ENCODE results near the gene SLC51B. TPM values are rescaled to one million over a fixed set of nuclear protein-coding genes. Genes with fewer than 3 reads are reported as not detected.
A peak's percentile ranks its signal among the peaks of the same experiment; 100 is the strongest.
"Not testable (repeated sequence)": the region's sequence is repeated elsewhere in the genome, so short reads cannot be mapped to it uniquely, and the experiment has no call there.

The SLC51B gene
- total RNA-seq, 1 donor from 2014 or later = not detected

DNA sequence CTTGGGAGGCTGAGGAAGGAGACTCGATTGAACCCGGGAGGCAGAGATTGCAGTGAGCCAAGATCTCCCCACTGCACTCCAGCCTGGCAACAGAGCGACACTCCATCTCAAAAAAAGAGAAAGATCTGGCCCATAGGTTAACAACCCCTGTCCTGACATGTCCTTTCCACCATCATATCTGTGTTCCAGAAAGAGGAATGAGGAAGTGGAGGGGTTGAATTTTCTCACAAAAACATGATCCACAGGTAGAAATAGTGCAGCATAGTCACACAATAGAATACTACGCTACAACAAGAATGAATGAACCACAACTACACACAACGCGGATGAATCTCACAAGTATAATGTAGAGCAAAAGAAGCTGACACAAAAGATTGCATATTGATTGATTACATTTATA, 4.7 kb upstream of the SLC51B start:
- DNase-seq (ENCODE audit: low read depth) = no peak

DNA sequence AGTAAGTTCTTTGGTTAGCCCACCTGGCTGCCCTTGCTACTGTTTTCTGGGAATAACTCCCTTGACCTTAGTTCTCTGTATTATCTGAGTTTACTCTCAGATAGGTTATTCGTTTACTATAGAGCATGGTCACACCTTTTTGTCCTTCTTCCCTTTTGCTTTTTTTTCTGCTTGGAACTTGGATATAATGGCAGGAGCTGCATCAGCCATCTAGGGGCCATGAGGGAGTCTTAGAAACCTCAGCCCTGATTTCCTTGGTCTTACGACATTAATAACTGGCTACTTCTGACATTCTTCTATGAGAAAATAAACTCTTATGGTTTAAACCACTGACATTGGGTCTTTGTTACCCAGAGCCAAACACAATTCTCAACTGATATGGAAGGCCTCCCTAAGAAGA, 3.4 kb upstream of the SLC51B start:
- no peak for DNase-seq (ENCODE audit: low read depth)

- no peak for DNase-seq (ENCODE audit: low read depth)
Measured at GRCh38 chr15:65042776-65043327, 2.3 kb upstream of the SLC51B start.

- not testable (repeated sequence) for DNase-seq (ENCODE audit: low read depth)
Measured at GRCh38 chr15:65044218-65044617, 969 bp upstream of the SLC51B start.

- DNase-seq (ENCODE audit: low read depth) = no peak
Measured at GRCh38 chr15:65048241-65048640, 3.1 kb downstream of the SLC51B start.

DNA sequence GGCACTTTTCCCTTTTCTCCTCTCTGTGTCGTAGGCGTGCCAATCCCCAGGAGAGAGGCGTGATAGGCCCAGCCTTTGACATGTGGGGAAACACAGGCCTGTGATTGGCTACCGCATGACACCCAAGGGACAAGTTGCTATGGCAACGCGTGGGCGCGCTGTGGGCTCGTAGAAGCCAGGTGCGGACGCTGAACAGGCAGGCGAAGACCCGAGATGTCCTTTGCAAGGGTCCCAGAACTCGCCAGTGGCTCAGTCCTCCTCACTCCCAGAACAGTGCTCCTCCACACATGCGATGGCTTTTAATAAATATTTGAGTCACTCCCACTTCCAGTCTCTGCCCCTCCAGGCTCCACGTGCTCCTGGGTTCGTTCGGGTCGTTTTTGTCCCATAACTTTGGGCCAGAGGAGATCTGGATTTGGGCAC, 4.2 kb downstream of the SLC51B start:
- peak; percentile 96 for DNase-seq (ENCODE audit: low read depth)

GRCh38 chr15:65050270-65050669, 5.1 kb downstream of the SLC51B start:
- DNase-seq (ENCODE audit: low read depth) = no peak

DNA sequence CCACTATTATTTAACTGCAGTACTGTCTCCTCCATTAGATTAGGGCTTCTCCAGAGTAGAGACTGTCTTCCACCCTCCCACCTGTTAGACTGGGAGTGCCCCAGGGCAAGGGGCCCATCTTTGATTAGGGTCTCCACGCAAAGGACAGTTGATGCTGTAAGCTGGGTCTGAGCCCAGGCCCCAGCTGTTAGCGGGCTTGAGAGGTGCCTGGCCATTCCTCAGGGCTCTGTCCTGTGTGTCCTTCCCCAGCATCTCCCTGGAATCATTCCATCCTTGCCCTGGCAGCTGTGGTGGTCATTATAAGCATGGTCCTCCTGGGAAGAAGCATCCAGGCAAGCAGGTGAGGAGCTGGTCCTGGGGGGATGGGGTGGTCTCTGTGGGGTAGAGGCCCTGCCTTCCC, 6.1 kb downstream of the SLC51B start:
- peak; percentile 26 for DNase-seq (ENCODE audit: low read depth)

DNA sequence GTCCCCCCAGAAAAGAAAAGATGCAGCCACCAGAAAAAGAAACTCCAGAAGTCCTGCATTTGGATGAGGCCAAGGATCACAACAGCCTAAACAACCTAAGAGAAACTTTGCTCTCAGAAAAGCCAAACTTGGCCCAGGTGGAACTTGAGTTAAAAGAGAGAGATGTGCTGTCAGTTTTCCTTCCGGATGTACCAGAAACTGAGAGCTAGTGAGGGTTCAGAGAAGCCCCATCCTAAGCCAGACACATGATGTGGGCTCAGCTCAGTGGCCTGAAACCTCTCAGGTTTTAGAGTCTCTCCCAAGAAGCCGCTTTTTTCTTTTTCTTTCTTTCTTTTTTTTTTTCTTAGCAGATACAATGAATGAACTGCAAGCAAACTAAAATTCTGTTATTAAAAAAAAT, 7.8 kb downstream of the SLC51B start:
- DNase-seq (ENCODE audit: low read depth) = no peak

- DNase-seq (ENCODE audit: low read depth) = peak; percentile 82
Measured at GRCh38 chr15:65054333-65055200, 9.4 kb downstream of the SLC51B start.

GRCh38 chr15:65055201-65055870, 10.1 kb downstream of the SLC51B start:
- peak; percentile 52 for DNase-seq (ENCODE audit: low read depth)

GRCh38 chr15:65056106-65056505, 10.9 kb downstream of the SLC51B start:
- no peak for DNase-seq (ENCODE audit: low read depth)

DNA sequence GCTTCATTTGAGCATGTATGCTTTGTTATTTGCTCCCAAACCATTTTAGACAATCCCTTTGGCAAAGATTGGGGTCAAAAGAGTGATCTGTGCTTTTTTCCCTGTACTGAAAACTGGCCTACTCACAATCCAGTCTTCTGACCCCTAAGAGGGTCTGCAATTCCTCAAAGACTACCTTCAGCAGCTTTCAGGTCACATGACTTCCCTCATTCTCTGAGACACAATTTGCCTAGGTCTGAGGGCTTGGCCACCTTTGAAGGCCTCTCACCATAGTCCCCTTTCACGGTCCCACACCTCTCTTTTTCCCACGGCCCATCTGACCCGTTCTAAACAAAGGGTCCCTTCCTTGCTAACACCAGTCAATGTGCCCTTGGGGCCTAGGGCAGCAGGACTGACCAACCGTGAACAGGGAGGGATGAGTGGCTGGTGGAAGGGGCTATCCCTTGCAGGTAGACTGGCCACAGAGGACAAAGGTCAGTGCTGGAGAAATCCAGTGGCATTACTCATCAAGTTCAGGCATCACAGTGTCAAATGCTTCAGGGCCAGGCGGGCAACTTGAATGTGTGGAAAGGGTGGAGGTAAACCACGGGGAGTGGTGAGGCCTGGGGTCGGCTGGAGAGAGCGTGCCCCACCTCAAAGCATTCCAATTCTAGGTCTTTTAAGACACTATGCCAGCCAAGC, 11.8 kb downstream of the SLC51B start:
- peak; percentile 59 for DNase-seq (ENCODE audit: low read depth)

- no peak for DNase-seq (ENCODE audit: low read depth)
Measured at GRCh38 chr15:65057549-65057940, 12.4 kb downstream of the SLC51B start.

DNA sequence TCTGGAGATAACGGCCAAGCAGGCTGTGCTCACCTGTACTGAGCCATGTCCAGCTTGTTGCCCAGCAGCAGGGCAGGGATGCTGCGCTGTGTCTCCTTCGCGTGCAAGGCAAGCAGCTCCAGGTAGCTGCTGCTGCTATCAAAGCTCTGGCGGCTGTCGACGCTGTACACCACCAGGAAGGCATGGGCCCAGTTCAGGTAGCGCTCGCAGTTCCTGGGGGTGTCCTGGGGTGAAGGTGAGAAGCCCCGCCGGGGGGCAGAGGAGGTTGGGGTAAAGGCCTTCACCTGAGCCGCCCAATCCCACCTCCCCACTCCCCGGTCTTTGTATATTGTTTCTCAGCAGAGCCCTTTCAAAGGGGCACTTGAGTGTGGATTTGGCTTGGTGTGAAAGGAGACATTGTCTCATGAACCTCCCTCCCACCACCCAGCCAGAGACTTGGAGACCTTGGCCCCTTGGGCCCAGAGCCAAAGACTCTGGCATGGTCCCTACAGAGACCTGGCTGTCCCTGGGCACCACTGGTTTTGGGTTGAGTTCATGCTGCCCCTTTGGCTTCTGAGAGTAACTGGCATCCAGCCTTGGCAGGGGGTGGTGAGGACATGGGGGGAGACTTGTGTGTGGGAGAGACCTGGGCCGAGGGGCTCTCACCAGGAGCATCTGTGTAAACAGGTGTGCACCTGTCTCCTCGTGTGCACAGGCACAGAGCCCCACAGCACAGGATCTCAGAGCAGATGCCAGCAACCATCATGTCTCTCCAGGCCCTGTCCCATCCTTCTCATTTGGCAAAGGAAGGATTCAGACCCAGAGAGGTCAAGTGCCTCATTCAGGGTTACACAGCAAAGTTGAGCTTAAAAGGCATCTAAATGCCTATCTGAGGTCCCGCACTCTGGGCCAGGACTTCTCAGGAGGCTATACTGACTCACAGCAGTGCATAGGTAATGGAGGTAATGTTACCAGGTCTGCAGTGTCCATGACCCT, 13.5 kb downstream of the SLC51B start:
- no peak for DNase-seq (ENCODE audit: low read depth)

DNA sequence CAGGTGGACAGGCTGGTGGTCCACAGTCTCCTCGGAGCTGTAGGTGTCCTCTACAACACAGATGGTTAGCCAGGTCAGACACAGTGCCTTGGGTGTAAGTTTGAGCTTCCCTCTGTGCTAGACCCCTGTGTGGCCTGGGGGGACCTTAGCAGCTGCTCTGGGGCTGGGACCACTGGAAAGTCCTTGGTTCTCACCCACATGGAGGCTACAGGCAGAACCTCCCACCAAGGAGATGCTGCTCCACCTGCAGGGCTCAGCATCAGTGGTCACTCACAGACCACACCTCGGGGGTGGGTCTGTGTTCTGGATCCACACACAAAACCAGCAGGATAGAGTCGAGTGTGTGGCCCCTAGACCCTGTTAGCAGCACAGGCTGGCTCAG, 14.2 kb downstream of the SLC51B start:
- no peak for DNase-seq (ENCODE audit: low read depth)

DNA sequence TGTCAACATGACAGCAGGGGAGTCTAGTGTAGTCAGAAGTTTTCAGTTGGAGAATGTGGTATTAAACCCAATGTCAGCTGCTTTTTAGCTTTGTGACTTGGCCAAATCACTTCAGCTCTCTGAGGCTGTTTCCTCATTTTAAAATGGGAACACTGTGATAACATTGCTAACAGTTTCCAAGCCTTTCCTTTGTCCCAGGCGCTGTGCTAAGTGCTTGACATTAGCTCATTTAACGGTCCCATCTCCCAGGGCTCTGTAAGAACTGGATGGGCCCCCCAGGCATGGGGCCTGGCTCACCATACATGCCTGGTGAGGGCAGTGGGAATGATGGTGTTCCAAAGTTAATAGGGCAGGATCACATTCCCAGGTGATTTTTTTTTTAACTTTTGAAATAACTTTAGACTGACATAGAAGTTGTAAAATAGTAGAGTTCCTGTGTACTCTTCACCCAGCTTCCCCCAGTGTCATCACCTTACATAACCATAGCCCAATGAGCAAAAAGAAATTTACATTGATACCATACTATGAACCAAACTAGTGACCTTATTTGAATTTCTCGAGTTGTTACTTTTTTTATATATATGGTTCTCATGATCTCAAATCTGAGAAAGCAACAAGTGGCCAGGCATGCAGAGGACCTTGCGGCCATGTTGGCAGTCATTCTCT, 14.9 kb downstream of the SLC51B start:
- DNase-seq (ENCODE audit: low read depth) = no peak

DNA sequence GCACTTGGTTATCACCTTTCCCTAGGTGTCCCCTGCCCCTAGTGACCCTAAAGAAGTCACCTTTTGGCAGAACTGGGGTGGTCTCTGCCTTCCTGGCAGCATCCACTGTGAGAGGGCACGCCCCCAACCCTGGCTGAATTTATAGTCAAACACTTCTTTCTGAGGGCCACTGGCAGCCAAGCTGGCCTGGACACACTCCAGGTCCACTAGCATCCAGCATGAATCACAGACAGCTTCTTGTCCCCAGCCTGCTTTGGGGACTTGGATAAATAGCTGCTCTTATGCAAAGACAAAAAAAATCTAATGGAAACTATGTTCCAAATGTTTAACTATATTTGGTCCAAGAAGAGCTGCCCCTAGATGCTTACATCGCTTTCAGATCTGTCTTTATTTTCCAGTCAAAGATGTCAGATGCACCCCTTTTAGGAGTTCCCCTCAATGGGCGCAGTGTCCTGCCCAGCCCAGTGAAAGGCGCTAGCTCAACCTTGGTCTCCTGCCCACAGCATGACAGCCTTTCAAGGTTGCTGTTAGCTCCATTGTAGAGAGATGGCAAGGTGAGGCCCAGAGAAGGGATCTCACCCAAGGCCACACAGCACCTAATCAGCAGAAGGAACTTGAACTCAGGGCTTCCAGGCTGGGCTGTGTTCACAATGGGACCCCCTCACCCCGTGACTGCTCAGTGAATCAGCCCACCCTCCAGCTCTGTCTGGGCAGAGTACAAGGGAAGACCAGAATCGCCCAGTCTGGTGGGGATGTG, 15.6 kb downstream of the SLC51B start:
- no peak for DNase-seq (ENCODE audit: low read depth)

- no peak for DNase-seq (ENCODE audit: low read depth)
Measured at GRCh38 chr15:65062061-65062460, 16.9 kb downstream of the SLC51B start.
